WERI-Rb-1 (cell line): ENCODE data around the gene PZP.

Source experiments
- DNase-seq: peaks from one replicate; pipeline ENCODE4 v3.0.0-alpha.2; 2020
- H3K27ac ChIP-seq: fragments of 250-450 bp; sonication (Bioruptor Pico); 2 replicates; pipeline ENCODE4 v1.5.1; 2020; ENCODE audit warnings: mild to moderate bottlenecking, moderate library complexity
- H3K27me3 ChIP-seq: fragments of 250-450 bp; sonication (Bioruptor Pico); 2 replicates; pipeline ENCODE4 v1.5.1; 2021; ENCODE audit warnings: mild to moderate bottlenecking, low read depth, moderate library complexity; ENCODE audit not compliant: insufficient read depth, severe bottlenecking
- H3K36me3 ChIP-seq: fragments of 250-450 bp; sonication (Bioruptor Pico); 2 replicates; pipeline ENCODE4 v1.5.1; 2020; ENCODE audit warnings: mild to moderate bottlenecking, moderate library complexity
- H3K4me3 ChIP-seq: 2 replicates; pipeline ENCODE4 v1.5.1; 2011; ENCODE audit warnings: low read depth, mild to moderate bottlenecking, control low read depth, low read length
- H3K9me3 ChIP-seq: fragments of 250-450 bp; sonication (Bioruptor Pico); 2 replicates; pipeline ENCODE4 v1.5.1; 2021; ENCODE audit warnings: mild to moderate bottlenecking, moderate library complexity; ENCODE audit not compliant: severe bottlenecking
- TF ChIP-seq, protein P1 (sequence below): IDR thresholded peaks from 2 replicates; pipeline ENCODE4 v1.5.1; 2011; ENCODE audit warnings: low read depth, mild to moderate bottlenecking, control low read depth, inconsistent platforms, low read length

The PZP gene

GRCh38 chr12:9112076-9112853 is 95.9 kb downstream of the PZP start:
- H3K4me3 ChIP-seq, result no peak overlapping the region
- H3K27me3 ChIP-seq, result no peaks in the 10 kb centered on the region
- TF ChIP-seq, protein P1, sequence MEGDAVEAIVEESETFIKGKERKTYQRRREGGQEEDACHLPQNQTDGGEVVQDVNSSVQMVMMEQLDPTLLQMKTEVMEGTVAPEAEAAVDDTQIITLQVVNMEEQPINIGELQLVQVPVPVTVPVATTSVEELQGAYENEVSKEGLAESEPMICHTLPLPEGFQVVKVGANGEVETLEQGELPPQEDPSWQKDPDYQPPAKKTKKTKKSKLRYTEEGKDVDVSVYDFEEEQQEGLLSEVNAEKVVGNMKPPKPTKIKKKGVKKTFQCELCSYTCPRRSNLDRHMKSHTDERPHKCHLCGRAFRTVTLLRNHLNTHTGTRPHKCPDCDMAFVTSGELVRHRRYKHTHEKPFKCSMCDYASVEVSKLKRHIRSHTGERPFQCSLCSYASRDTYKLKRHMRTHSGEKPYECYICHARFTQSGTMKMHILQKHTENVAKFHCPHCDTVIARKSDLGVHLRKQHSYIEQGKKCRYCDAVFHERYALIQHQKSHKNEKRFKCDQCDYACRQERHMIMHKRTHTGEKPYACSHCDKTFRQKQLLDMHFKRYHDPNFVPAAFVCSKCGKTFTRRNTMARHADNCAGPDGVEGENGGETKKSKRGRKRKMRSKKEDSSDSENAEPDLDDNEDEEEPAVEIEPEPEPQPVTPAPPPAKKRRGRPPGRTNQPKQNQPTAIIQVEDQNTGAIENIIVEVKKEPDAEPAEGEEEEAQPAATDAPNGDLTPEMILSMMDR, result no peak
- no peaks in the 10 kb centered on the region for H3K36me3 ChIP-seq
- H3K9me3 ChIP-seq, result no peaks in the 10 kb centered on the region
- no peak for DNase-seq
- no peak overlapping the region for H3K27ac ChIP-seq

- H3K27ac ChIP-seq, result no peak overlapping the region
- H3K9me3 ChIP-seq, result no peaks in the 10 kb centered on the region
- no peak for DNase-seq
- no peak overlapping the region for H3K4me3 ChIP-seq
- H3K36me3 ChIP-seq, result no peaks in the 10 kb centered on the region
- TF ChIP-seq, protein P1, result no peak
- no peaks in the 10 kb centered on the region for H3K27me3 ChIP-seq
Observed at GRCh38 chr12:9111525-9111924, 96.7 kb downstream of the PZP start.

DNA sequence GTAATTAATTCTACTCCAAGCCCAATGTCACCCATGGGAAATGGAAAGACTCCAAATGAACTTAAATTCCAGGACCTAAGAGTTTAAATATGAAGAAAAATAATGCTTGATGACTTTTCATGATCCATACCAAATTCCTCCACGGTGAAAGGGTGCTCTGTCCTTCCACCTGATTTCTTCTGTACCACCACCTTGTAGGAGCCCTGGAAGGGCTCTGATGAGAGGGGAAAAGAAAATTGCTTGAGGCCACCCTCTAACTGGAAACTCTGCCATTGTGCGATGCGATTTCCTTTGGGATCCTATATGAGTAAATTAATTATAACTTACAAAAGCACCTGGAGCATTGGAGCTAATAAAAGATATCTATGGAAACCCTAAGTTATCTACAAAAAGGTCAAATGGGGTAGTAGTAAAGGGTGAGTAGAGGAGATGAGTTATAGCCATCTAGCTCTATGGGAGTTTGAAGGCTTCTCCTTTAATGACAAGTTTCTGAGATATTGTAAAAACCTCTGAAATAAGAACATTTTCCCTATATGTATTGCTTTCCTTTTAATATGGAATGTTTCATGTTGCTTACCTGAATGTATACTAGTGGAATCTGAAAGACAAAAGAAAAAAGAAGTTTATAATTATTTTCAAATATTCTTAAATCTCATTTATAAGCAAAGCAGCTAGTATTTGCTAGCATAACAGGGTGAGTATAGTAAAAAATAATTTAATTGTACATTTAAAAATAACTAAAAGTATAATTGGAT is 98.3 kb downstream of the PZP start:
- TF ChIP-seq, protein P1, result no peak
- Histone ChIP-seq H3K9me3 (no peaks in the 10 kb centered on the region), H3K4me3 (no peak overlapping the region), H3K36me3 (no peaks in the 10 kb centered on the region), H3K27me3 (no peaks in the 10 kb centered on the region), H3K27ac (no peak overlapping the region)
- no peak for DNase-seq

- no peak for DNase-seq
- no peaks in the 10 kb centered on the region for H3K27me3 ChIP-seq
- no peaks in the 10 kb centered on the region for H3K36me3 ChIP-seq
Observed at GRCh38 chr12:9109213-9109522, 99.0 kb downstream of the PZP start.

GRCh38 chr12:9108504-9109212 is 99.5 kb downstream of the PZP start:
- DNase-seq, result no peak
- Histone ChIP-seq H3K4me3 (no peak overlapping the region), H3K27me3 (no peaks in the 10 kb centered on the region), H3K36me3 (no peaks in the 10 kb centered on the region), H3K9me3 (no peaks in the 10 kb centered on the region), H3K27ac (no peak overlapping the region)
- TF ChIP-seq, protein P1, result no peak

More at GRCh38 chr12:9109213-9109522, 99.0 kb downstream of the PZP start:
- TF ChIP-seq, protein P1, result no peak
- no peak overlapping the region for H3K27ac ChIP-seq
- H3K9me3 ChIP-seq, result no peaks in the 10 kb centered on the region
- no peak overlapping the region for H3K4me3 ChIP-seq
